GM12872 (cell line): ENCODE results near the gene HOOK2.

Experiments used
- CTCF ChIP-seq: IDR thresholded peaks from 3 replicates; pipeline ENCODE4 v1.5.1; 2011; ENCODE audit warnings: low read depth, mild to moderate bottlenecking, low read length, moderate library complexity; ENCODE audit not compliant: insufficient read depth

Gene HOOK2

GRCh38 chr19:12752056-12752781, 23.1 kb downstream of the HOOK2 start:
- no peak for TF ChIP-seq CTCF

- no peak for TF ChIP-seq CTCF
These were observed 23.7 kb downstream of the HOOK2 start, which contains the start of gene BEST2 for GRCh38 chr19:12751635-12752034. Gene BEST2 (plus strand): TSS chr19:12751791. CDS start chr19:12752593, 802 bp downstream.

- TF ChIP-seq CTCF: no peak
These were observed 24.5 kb downstream of the HOOK2 start for GRCh38 chr19:12750851-12751250.

GRCh38 chr19:12749938-12750521, 25.3 kb downstream of the HOOK2 start:
- TF ChIP-seq CTCF: no peak

GRCh38 chr19:12748489-12748888, 26.9 kb downstream of the HOOK2 start:
- no peak for TF ChIP-seq CTCF

- no peak for TF ChIP-seq CTCF
These were observed 30.0 kb downstream of the HOOK2 start for GRCh38 chr19:12745166-12745897.

- TF ChIP-seq CTCF: no peak
These were observed 37.5 kb downstream of the HOOK2 start for GRCh38 chr19:12737835-12738351.
